ENCODE results near the gene ABI3BP. TPM values are rescaled to one million over a fixed set of nuclear protein-coding genes. Genes with fewer than 3 reads are reported as not detected.

The ABI3BP gene
- total RNA-seq, 1 donor from 2014 or later, result 23.6 TPM

- H3K4me3 ChIP-seq, result no peak overlapping the region
- intact Hi-C loops (cut with micrococcal nuclease), result no loop called here
- H3K9me3 ChIP-seq (replicated peaks), result no peaks in the 10 kb centered on the region
- no peak for TF ChIP-seq CTCF (IDR thresholded peaks at IDR 0.05; ENCODE audit: borderline replicate concordance)
- H3K4me1 ChIP-seq, result no peaks in the 10 kb centered on the region
- no peak overlapping the region for H3K27ac ChIP-seq (replicated peaks)
- H3K36me3 ChIP-seq, result no peaks in the 10 kb centered on the region
- no peaks in the 10 kb centered on the region for H3K27me3 ChIP-seq (ENCODE audit: low read depth)
- DNase-seq, result no peak
Measured at GRCh38 chr3:100831629-100832028, 161.6 kb downstream of the ABI3BP start.

GRCh38 chr3:100830931-100831330 is 162.3 kb downstream of the ABI3BP start:
- intact Hi-C loops (cut with micrococcal nuclease), result no loop called here
- TF ChIP-seq CTCF (IDR thresholded peaks at IDR 0.05; ENCODE audit: borderline replicate concordance), result no peak
- Histone ChIP-seq H3K27ac (replicated peaks) (no peak overlapping the region), H3K27me3 (ENCODE audit: low read depth) (no peaks in the 10 kb centered on the region), H3K4me3 (no peak overlapping the region), H3K9me3 (replicated peaks) (no peaks in the 10 kb centered on the region), H3K36me3 (no peaks in the 10 kb centered on the region), H3K4me1 (no peaks in the 10 kb centered on the region)
- no peak for DNase-seq

- no peak overlapping the region for H3K4me3 ChIP-seq
- H3K9me3 ChIP-seq (replicated peaks), result no peaks in the 10 kb centered on the region
- DNase-seq, result no peak
- intact Hi-C loops (cut with micrococcal nuclease), result no loop called here
- H3K36me3 ChIP-seq, result no peaks in the 10 kb centered on the region
- H3K27ac ChIP-seq (replicated peaks), result no peak overlapping the region
- H3K4me1 ChIP-seq, result no peaks in the 10 kb centered on the region
- H3K27me3 ChIP-seq (ENCODE audit: low read depth), result no peaks in the 10 kb centered on the region
- TF ChIP-seq CTCF (IDR thresholded peaks at IDR 0.05; ENCODE audit: borderline replicate concordance), result no peak
Measured at GRCh38 chr3:100825574-100825973, 167.6 kb downstream of the ABI3BP start.

GRCh38 chr3:100815583-100815982 is 177.6 kb downstream of the ABI3BP start:
- no peaks in the 10 kb centered on the region for H3K4me1 ChIP-seq
- H3K27ac ChIP-seq (replicated peaks), result no peak overlapping the region

GRCh38 chr3:100813828-100814227 is 179.4 kb downstream of the ABI3BP start:
- TF ChIP-seq CTCF (IDR thresholded peaks at IDR 0.05; ENCODE audit: borderline replicate concordance), result no peak
- H3K27ac ChIP-seq (replicated peaks), result no peak overlapping the region
- no peak for DNase-seq
- no peaks in the 10 kb centered on the region for H3K36me3 ChIP-seq
- H3K9me3 ChIP-seq (replicated peaks), result no peaks in the 10 kb centered on the region
- H3K27me3 ChIP-seq (ENCODE audit: low read depth), result no peaks in the 10 kb centered on the region
- intact Hi-C loops (cut with micrococcal nuclease), result no loop called here
- no peak overlapping the region for H3K4me3 ChIP-seq
- H3K4me1 ChIP-seq, result no peaks in the 10 kb centered on the region

More at GRCh38 chr3:100815583-100815982, 177.6 kb downstream of the ABI3BP start:
- H3K36me3 ChIP-seq, result no peaks in the 10 kb centered on the region
- no peak for TF ChIP-seq CTCF (IDR thresholded peaks at IDR 0.05; ENCODE audit: borderline replicate concordance)
- no peaks in the 10 kb centered on the region for H3K9me3 ChIP-seq (replicated peaks)
- H3K4me3 ChIP-seq, result no peak overlapping the region
- intact Hi-C loops (cut with micrococcal nuclease), result no loop called here
- no peaks in the 10 kb centered on the region for H3K27me3 ChIP-seq (ENCODE audit: low read depth)
- no peak for DNase-seq
